A673 (cell line): Measurements from ENCODE around the gene FAM149A. TPM values are rescaled to one million over a fixed set of nuclear protein-coding genes. Genes with fewer than 3 reads are reported as not detected.

Source experiments
- BruUV-seq: library from RNA; stranded (reverse); fragments of 400-500 nt; replicated peaks from 2 replicates; lab custom pipeline; 2021; lab: Mats Ljungman, UMichigan
- CTCF ChIA-PET: fragments of 300-600 bp; sonication (Branson Sonifier 250); formaldehyde crosslinking; loops from one replicate; lab custom pipeline; 2022; ENCODE audit warnings: antibody characterized with exemption; lab: Charles Lee
- POLR2A ChIA-PET: fragments of 300-600 bp; sonication (Branson Sonifier 250); formaldehyde crosslinking; loops from one replicate; lab custom pipeline; 2022; ENCODE audit warnings: antibody characterized with exemption; ENCODE audit not compliant: low non-redundant PET; lab: Charles Lee
- DNase-seq: peaks from one replicate; pipeline ENCODE4 v3.0.0-alpha.2; 2015; ENCODE audit warnings: low spot score
- H3K27ac ChIP-seq: fragments of 200-600 bp; sonication (generic); 2 replicates; pipeline ENCODE4 v1.5.1; 2016; ENCODE audit warnings: mixed run types, low read depth, mild to moderate bottlenecking, mixed read lengths, antibody characterized with exemption, low read length; ENCODE audit not compliant: poor library complexity, severe bottlenecking
- H3K27me3 ChIP-seq: fragments of 200-600 bp; sonication (generic); replicated peaks from 2 replicates; pipeline ENCODE4 v1.6.1; 2017; ENCODE audit warnings: mixed run types, low read depth, mild to moderate bottlenecking, mixed read lengths, antibody characterized with exemption, low read length; ENCODE audit not compliant: insufficient read depth, poor library complexity
- H3K36me3 ChIP-seq: fragments of 200-600 bp; sonication (generic); 2 replicates; pipeline ENCODE4 v1.6.1; 2016; ENCODE audit warnings: mixed run types, mild to moderate bottlenecking, mixed read lengths, antibody characterized with exemption, low read length; ENCODE audit not compliant: insufficient read depth, poor library complexity, severe bottlenecking
- H3K4me1 ChIP-seq: fragments of 200-600 bp; sonication (generic); 2 replicates; pipeline ENCODE4 v1.6.1; 2017; ENCODE audit warnings: mixed run types, mild to moderate bottlenecking, mixed read lengths, antibody characterized with exemption, low read length; ENCODE audit not compliant: insufficient read depth, poor library complexity, severe bottlenecking
- H3K4me3 ChIP-seq: fragments of 200-600 bp; sonication (generic); 2 replicates; pipeline ENCODE4 v1.5.1; 2016; ENCODE audit warnings: low read depth, mixed run types, mild to moderate bottlenecking, mixed read lengths, low read length; ENCODE audit not compliant: poor library complexity, severe bottlenecking
- H3K9me3 ChIP-seq: fragments of 200-600 bp; sonication (generic); 2 replicates; pipeline ENCODE4 v1.6.1; 2016; ENCODE audit warnings: mixed run types, low read depth, mild to moderate bottlenecking, mixed read lengths, antibody characterized with exemption, low read length; ENCODE audit not compliant: poor library complexity, severe bottlenecking
- CTCF ChIP-seq: fragments of 300-800, 200-600 bp; sonication (generic); conservative IDR thresholded peaks from 2 replicates; pipeline ENCODE4 v1.5.1; 2017; ENCODE audit warnings: low read depth, mild to moderate bottlenecking, antibody characterized with exemption, low read length, moderate library complexity, mixed read lengths
- EZH2 ChIP-seq: fragments of 200-600 bp; sonication (generic); IDR thresholded peaks from 2 replicates; pipeline ENCODE4 v1.6.1; 2017; ENCODE audit warnings: borderline replicate concordance, low read depth, mild to moderate bottlenecking, mixed read lengths, antibody characterized with exemption, low read length; ENCODE audit not compliant: poor library complexity, severe bottlenecking
- intact Hi-C: fragments of 100-400 bp; cut with micrococcal nuclease; formaldehyde crosslinking; loops from one replicate; pipeline ENCODE4 v1.10.0; 2022; ENCODE audit not compliant: unreplicated experiment
- total RNA-seq: library from RNA; stranded (reverse); gene quantifications from 2 replicates; pipeline ENCODE4 v1.2.3, GENCODE V29; 2021

FAM149A gene
- total RNA-seq, 1 experiment from 2014 or later, result 0.90 TPM

GRCh38 chr4:186191200-186192065, 86.9 kb downstream of the FAM149A start, which contains the start of gene CYP4V2:
TSS of gene CYP4V2 (plus strand) at chr4:186191567. CDS start at chr4:186191824, 257 bp downstream.
- Histone ChIP-seq H3K4me1 (peaks cover 16% of the 10 kb centered on the region), H3K27me3 (no peaks in the 10 kb centered on the region), H3K4me3 (peak within 1 kb of the TSS; percentile 71), H3K9me3 (no peaks in the 10 kb centered on the region), H3K27ac (peak within 1 kb of the TSS; percentile 86), H3K36me3 (no peaks in the 10 kb centered on the region)
- CTCF ChIA-PET, result interaction anchor here (0.6 kb wide), 1 partner anchor 139 kb away, joined by 3 read pairs; no protein-coding TSS in a partner anchor
- no TSS peak for BruUV-seq
- TF ChIP-seq EZH2 (no peak), CTCF (peak; percentile 23; the same call in 1 of the 2 replicates)
- peak; percentile 85 for DNase-seq
- POLR2A ChIA-PET, result no interaction called here
- intact Hi-C loops, result loop anchor here (5.0 kb wide), 1 partner anchor 124 kb away; the partner anchor contains the start of gene TLR3

- peak; percentile 43 for DNase-seq
- H3K27me3 ChIP-seq, result no peaks in the 10 kb centered on the region
- H3K27ac ChIP-seq, result peak overlapping the region; percentile 86
- H3K9me3 ChIP-seq, result no peaks in the 10 kb centered on the region
- no TSS peak for BruUV-seq
- H3K4me1 ChIP-seq, result peaks cover 16% of the 10 kb centered on the region
- intact Hi-C loops, result loop anchor here (5.0 kb wide), 1 partner anchor 125 kb away; the partner anchor contains the start of gene TLR3
- no peak for TF ChIP-seq EZH2
- TF ChIP-seq CTCF, result no peak
- H3K36me3 ChIP-seq, result no peaks in the 10 kb centered on the region
- peak overlapping the region; percentile 71 for H3K4me3 ChIP-seq
- CTCF ChIA-PET, result interaction anchor here (0.6 kb wide), 1 partner anchor 1724 kb away, joined by 3 read pairs; no protein-coding TSS in a partner anchor
- POLR2A ChIA-PET, result interaction anchor here (0.8 kb wide), 1 partner anchor 28 kb away, joined by 5 read pairs; no protein-coding TSS in a partner anchor
Observed at GRCh38 chr4:186192066-186192612, 87.6 kb downstream of the FAM149A start.

- BruUV-seq, result no TSS peak
- H3K4me3 ChIP-seq, result no peak overlapping the region
- TF ChIP-seq CTCF, result no peak
- TF ChIP-seq EZH2, result no peak
- H3K9me3 ChIP-seq, result no peaks in the 10 kb centered on the region
- H3K27ac ChIP-seq, result no peak overlapping the region
- DNase-seq, result no peak
- intact Hi-C loops, result loop anchor here (5.0 kb wide), 1 partner anchor 127 kb away; the partner anchor contains the start of gene TLR3
- H3K4me1 ChIP-seq, result peaks cover 16% of the 10 kb centered on the region
- CTCF ChIA-PET, result no interaction called here
- H3K36me3 ChIP-seq, result no peaks in the 10 kb centered on the region
- no peaks in the 10 kb centered on the region for H3K27me3 ChIP-seq
- POLR2A ChIA-PET, result no interaction called here
Observed at GRCh38 chr4:186193851-186194250, 89.3 kb downstream of the FAM149A start.
